ENCODE measurements around the gene LRRFIP1.
A peak's percentile ranks its signal among the peaks of the same experiment; 100 is the strongest.

Gene LRRFIP1

GRCh38 chr2:237642038-237642734, 14.8 kb downstream of the LRRFIP1 start:
- DNase-seq: no peak

DNA sequence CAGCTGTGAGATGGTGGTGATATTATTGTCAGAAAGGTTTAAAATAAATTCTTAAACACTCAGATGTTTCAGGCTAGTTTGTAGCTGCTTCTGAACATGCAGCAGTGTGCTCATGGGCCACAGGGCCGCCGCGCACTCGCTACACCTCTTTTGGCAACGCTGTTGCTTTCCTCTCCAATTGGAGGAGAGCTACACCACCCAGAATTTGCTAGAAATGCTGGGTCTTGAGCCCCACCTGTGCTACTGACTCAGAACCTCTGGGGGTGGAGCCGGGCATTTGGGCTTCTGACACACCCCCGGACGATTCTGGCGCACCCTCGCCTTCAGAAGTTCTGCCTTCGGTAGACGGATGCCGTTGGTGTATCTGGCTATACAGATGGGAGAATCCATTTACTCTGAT, 15.7 kb downstream of the LRRFIP1 start:
- DNase-seq: no peak

DNA sequence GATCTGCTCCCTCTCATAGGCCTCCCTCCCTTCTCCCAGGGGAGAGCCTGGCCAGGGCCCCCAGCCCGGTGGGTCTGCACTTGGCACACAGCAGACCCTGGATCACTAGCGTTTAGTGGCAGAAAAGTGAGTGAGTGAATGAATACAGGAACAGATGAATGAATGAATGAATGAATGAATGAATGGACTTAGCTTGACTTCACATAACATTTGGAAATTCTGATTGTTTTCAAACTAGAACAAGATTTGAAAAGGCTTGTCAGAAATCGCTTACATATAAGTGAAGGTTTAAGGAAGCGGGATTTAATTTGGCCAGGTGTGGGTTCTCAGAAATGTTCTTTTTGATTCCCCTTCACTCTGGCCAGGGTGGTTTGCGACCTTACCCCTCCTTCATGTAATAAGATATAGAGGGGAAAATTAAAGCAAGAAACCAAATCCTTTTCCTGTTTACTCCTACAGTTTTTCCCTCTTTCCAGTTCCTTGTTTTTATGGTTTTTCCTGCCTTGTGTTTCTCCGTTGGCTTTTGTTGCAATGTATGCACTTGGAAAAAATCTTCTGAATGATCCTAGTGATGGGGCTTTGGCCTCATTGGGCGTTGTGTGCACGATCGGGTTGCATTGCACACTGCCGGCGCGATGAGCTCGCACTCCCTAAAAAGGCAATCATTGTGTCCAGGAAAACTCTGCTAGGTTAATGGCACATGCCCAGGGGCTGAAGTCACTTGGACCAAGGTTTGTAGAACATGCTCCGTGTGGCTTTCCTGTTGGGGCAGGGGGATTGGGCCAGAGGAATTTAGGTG, 16.4 kb downstream of the LRRFIP1 start:
- no peak for DNase-seq

- no peak for DNase-seq
Measured at GRCh38 chr2:237644381-237644703, 17.0 kb downstream of the LRRFIP1 start.

GRCh38 chr2:237645261-237645660, 17.9 kb downstream of the LRRFIP1 start:
- DNase-seq: no peak

DNA sequence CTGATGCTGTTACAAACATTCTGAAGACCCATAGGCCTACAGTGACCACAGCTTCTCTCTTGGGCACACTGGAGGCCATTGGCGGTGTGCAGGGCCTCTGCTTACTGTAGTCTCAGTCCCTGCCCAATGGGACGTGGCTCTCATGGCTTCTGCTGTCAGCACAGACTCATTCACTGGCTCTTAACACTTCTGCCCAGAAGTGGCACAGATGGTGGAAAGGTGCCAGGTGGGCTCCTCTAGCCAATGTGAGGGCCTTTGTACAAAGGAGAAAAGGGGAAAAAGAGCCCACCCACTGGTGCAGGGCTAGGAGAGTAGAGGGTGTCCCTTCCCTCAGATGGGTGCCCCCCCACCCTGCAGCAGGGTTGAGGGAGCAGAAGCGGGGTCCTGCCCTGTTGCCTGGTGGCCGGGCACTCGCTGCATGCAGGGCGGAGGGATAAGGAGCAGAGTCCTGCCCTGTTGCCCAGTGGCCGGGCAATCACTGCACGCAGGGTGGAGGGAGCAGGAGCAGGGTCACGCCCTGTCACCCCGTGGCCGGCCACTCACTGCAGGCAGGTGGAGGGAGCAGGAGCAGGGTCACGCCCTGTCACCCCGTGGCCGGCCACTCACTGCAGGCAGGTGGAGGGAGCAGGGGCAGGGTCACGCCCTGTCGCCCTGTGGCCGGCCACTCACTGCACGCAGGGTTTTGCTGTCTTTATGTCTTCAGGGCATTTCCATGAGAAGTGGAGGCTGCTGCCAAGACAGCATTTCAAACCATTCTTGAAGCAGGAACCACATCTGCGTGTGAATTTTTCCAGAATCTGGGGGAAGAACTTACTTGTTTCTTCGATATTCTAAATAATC, 20.0 kb downstream of the LRRFIP1 start:
- DNase-seq: no peak

DNA sequence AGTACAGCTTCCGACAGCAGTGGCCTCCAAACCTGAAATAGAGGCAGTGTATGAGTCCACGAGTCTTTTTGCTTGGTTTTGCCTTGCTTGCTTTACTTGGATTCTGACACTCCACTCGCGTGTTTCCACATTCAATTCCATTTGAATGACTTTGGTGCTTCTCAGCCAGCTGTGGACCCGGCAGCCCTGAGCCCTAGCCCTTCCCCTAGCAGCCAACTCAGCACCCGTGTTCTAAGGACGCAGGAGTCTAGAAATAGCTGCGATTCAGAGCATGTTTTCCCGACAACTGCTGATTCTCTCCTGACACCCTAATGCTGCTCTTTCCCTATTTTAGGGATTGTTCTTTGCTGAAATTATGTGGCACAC, 20.6 kb downstream of the LRRFIP1 start:
- no peak for DNase-seq

GRCh38 chr2:237649541-237650454, 22.4 kb downstream of the LRRFIP1 start:
- DNase-seq: no peak

DNA sequence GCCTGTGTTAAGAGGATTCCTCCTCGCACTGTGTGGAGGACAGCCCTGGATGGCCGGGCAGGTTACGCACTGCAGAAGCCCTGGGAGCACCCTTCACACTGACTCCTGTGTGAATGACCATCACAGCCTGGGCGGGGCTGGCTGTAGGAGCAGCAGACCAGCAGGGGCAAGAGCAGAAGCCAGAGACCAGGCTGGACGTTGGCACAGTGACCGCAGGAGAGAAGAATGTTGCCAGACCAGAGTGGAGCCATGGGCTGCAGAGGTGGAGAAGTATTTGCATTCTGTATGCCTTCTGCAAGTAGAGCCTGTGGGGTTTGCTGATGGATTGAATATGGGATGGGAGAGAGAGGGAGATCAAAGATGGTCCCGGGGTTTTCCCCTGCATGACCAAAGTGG, 23.1 kb downstream of the LRRFIP1 start:
- DNase-seq: no peak

DNA sequence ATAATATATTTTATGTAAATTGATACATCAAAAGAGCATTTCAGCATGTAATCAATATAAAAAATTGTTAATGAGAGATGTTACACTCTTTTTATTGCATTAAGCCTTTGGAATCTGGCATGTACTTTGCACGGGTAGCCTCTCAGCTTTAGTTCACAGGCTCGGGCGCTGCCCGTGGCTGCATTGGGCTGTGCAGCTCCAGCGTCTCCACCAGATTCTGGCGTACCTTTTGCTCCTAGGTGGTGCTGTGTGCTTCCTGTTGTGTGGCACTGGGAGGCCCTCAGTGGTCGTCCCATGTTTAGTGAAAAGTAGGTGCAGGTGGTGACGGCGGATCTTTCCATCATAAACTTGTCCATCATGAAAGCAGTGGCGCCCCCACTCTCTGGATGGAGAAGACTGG, 24.4 kb downstream of the LRRFIP1 start:
- DNase-seq: no peak

GRCh38 chr2:237652181-237652580, 24.8 kb downstream of the LRRFIP1 start:
- DNase-seq: no peak

DNA sequence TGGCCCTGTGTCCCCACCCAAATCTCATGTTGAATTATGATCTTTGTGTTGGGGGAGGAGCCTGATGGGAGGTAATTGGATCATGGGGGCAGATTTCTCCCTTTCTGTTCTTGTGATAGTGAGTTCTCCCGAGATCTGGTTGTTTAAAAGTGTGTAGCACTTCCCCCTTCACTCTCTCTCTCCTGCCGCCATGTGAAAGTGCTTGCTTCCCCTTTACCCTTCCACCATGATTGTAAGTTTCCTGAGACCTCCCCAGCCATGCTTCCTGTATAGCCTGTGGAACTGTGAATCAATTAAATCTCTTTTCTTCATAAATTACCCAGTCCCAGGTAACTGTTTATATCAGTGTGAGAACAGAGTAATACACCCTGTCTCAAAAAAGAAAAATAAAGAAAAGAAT, 25.5 kb downstream of the LRRFIP1 start:
- DNase-seq: no peak

- no peak for DNase-seq
Measured at GRCh38 chr2:237653776-237654558, 26.6 kb downstream of the LRRFIP1 start.

DNA sequence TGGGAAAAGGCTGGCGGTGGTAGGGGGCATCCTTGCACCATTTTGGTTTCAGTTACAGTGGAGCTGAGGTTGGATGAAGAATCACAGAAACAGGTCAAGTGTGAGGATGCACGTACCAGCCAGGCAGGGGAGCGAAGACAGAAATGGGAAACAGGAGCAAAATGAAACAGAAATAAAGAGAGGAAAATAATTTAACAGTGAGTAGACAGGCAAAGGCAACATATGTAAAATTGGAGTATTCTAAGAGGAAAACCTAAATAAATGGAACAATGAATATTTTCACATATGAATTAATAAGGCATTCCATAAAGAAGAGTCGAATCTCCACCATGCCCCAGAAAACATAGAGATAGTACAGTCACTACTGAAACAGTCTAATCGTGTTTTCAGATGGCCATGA, 29.7 kb downstream of the LRRFIP1 start:
- no peak for DNase-seq

GRCh38 chr2:237660381-237660900, 33.1 kb downstream of the LRRFIP1 start:
- DNase-seq: no peak

DNA sequence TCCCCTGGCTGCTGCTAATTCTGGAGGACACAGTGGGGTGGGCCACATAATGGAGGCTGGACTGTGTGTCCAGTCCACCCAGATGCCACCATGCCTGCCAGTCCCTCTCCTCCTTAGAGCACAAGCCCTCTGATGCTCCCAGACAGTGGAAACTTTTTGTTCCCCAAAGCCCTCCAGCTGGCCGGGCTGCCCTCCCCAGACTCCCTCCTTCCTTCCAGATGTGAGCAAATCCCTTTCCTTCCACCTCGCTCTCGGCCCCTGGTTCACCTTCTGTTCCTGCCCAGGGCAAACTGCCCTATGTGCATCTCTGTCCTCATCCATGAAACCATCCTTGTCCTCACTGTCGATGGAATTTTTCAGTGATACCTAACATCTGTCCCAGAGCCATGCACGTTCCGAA, 33.9 kb downstream of the LRRFIP1 start:
- no peak for DNase-seq

DNA sequence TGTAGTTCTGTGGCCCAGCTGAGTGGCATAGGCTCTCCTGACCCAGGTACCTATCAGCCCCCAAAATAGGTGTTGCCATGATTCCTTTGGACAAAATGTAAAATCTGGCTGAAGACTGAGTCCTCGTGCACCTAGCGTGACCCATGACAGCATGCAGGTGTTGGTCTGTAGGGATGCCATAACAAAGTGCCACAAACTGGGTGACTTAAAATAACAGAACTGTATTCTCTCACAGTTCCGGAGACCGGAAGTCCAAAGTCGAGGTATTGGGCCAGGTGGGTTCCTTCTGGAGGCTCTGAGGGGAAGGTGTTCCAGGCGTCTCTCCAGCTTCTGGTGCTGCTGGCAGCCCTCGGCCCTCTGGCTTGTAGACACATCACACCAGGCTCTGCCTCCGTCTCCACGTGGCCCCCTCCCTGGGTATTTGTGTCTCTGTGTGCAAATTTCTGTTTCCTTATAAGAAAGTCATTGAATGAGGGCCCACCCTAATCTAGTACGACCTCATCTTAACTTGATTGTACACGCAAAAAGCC, 34.5 kb downstream of the LRRFIP1 start:
- no peak for DNase-seq

DNA sequence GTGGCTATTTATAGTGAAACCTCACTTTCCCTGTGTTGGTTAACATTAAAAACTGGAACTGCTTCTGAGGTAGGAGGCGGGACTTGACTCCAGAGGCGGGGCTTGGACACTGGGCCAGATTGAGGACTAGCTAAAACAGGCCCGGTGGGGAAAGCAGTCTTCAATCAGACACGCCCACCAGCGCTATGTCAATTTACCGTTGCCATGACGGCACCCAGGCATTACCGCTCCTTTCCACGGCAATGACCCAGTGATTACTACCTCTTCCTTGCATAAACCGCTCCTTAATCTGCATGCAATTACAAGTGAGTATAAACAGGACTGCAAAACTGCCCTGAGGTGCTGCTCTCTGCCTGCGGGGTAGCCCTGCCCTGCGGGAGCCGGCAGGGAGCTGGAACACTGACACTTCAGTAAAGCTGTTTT, 35.3 kb downstream of the LRRFIP1 start:
- DNase-seq: peak; percentile 34

- DNase-seq: no peak
Measured at GRCh38 chr2:237663517-237664110, 36.2 kb downstream of the LRRFIP1 start.

DNA sequence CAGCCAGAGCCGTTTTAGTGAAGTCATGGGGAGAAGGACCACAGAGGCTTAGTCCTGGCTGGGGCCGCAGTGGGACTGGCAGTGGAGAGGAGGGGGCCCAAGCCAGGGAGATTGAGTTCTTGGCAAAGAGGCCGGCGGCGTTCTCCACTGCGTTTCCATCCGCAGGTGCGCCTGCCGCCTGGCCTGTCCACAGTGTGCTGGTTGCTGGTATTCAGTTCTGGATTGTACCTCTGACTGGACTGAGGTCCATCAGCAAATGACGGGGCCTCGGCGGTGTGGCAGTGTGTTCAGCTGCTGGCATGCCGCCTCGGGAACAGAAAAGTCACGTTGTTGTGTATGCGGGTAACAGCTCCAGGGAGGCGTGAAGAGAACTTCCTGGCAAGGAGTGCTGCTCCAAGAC, 36.8 kb downstream of the LRRFIP1 start:
- DNase-seq: no peak

DNA sequence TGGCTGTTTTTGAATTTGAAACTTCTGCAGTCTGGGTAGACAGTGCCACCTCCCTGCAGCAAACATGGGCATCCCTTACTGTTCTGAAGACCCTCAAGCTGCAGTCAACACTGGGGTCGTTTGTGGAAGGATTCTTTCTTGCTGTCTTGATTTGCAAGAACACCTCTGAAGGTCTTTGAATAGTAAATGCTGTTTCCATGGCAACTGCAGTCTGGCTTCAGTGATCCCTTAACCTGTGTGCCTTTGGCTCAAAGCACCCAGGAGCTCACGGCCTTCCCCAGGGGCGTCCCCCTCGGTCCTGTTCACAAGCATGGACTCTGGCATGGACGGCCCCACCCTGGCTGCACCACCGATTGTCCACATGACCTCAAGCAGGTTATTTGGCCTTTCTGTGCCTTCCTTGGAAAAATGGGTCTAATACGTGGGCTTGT, 38.3 kb downstream of the LRRFIP1 start:
- DNase-seq: no peak
